ENCODE measurements around the gene SORCS2.

GRCh38 chr4:7591409-7592053 is 399.2 kb downstream of the SORCS2 start:
- TF ChIP-seq GATA2 (IDR thresholded peaks at IDR 0.05; ENCODE audit: low read depth, low read length), result no peak
- TF ChIP-seq GATA3 (IDR thresholded peaks at IDR 0.05; ENCODE audit: low read depth, low read length), result no peak

All from SH-SY5Y (cell line).